Activated naive CD4-positive, alpha-beta T cell treated with Interleukin-2 at 50 U/mL for 16 hours (primary cell): ENCODE data around the gene MN1.

Source experiments
- DNase-seq: peaks from one replicate; pipeline ENCODE4 v3.0.0-alpha.2; 2020

The MN1 gene

GRCh38 chr22:27825174-27825573 is 23.6 kb upstream of the MN1 start:
- DNase-seq = peak; percentile 12

GRCh38 chr22:27823221-27823620 is 21.7 kb upstream of the MN1 start:
- no peak for DNase-seq

GRCh38 chr22:27820896-27821866 is 19.6 kb upstream of the MN1 start:
- DNase-seq = no peak

GRCh38 chr22:27816552-27816951 is 15.0 kb upstream of the MN1 start:
- DNase-seq = no peak

- no peak for DNase-seq
Observed at GRCh38 chr22:27815826-27816530, 14.4 kb upstream of the MN1 start.

DNA sequence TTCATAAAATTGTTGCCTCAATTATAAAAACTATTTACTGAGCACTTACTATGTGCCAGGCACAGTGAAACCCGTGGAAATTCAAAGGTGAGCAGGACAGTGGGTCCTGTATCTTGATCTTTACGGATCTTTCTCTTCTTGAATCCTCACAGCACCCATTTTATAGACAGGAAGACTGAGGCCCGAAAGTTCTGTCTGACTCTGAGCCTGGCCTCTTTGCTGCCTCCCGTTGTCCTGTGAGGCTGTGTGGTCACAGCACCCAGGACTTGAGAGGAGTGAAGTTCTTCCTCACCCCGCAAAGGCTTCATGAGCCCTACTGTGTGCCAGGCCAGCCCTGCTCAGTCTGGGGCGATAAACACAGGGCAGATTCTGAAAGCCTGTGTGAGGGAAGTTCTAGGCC is 13.4 kb upstream of the MN1 start:
- no peak for DNase-seq

DNA sequence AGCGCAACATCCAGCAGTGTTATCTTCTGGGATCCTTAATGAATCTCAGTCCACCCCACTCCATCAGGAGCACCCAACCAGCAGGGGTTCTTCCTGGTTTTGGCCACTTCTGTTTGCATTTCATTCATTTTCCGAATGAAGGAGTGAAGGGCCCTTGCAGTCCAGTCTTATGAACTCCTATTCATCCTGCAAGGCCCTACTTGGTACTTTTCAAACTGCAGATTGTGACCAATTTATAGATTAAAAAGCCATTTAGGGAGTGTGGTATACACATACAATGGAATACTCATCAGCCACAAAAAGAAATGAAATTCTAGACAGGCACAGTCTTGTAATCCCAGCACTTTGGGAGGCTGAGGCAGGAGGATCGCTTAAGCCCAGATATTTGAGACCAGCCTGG is 10.2 kb upstream of the MN1 start:
- no peak for DNase-seq

DNA sequence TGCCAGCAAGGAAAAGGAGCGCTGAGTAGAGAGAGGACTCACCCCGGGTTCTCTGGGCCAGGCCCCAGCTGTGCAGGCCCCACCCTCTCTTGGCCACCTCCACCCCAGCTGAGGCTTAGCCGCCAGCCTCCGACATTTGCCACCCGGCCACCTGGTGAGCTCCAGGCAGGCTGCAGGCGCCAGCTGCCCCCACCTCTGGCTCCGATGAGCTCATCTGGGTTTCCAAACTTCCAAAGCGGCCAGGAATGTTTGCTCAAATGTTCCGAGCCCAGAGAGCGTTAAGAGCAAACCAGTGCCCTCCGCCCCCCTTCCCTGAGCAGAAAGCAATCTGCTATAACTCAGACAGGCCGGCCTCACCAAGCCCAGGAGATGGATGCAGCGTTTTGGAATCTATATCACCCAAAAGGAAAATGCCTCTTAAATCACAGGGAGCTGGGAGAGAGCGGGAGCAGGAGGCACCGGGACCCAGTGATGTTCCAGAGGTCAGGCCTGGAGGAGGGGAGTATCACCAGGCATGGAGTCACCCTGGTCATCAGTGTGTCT is 9.1 kb upstream of the MN1 start:
- no peak for DNase-seq

DNA sequence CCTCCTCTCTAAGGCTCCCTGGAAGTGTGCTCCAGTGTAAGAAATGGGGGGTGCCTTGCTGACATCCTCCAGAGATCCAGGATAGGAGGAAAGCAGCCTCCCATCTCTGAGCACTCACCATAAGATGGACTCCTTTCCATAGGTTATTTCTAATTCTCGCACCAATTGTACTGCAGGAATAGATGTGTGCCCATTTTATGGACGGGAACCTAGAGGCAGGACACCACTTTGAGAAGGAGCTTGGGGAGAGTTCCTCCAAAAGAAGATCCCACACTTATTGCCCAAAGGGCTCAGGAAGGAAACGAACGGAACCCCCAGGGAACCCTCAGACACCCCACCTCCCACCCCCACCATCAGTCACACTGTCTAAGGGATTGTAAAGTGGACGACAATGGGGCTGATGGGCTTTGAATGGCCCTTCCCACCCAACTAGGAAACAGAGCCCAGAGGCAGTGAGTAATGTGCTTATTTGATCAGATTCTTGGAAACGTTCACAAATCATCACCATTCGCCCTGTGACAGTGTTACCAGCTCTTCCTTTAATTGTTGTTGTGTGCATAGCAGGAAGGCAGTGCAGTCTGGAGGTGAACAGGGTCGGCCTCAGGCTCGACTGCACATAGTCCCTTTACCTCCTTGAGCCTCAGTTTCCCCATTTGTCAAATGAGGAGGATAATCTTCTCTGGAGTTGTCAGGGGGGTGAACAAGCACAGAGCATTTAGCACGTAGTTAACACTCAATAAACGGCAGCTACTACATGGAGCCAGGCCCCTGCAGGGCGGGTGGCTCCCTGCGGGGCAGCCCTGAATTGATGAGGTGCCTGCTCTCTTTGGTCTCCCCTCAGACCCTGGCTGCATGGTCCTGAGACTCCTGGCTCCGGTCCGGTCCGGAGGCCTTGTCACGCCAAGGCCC is 8.4 kb upstream of the MN1 start:
- DNase-seq = no peak

DNA sequence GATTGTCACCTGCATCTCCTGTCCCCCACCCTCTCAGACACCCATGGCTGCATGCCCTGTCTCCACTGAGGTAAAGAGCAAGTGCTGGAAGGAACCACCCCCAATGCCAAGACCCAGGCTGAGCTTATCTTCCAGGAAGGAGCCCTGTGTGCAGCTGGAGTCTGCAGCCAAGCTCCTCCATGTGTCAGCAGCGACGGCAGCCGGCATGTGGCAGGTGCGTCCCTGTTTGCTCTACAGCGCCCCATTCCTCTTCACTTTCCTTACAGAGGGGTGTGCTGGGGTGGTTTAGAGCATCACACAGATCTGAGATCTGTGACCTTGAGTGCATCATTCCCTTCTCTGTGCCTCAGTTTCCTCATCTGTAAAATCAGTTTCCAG is 7.7 kb upstream of the MN1 start:
- no peak for DNase-seq

DNA sequence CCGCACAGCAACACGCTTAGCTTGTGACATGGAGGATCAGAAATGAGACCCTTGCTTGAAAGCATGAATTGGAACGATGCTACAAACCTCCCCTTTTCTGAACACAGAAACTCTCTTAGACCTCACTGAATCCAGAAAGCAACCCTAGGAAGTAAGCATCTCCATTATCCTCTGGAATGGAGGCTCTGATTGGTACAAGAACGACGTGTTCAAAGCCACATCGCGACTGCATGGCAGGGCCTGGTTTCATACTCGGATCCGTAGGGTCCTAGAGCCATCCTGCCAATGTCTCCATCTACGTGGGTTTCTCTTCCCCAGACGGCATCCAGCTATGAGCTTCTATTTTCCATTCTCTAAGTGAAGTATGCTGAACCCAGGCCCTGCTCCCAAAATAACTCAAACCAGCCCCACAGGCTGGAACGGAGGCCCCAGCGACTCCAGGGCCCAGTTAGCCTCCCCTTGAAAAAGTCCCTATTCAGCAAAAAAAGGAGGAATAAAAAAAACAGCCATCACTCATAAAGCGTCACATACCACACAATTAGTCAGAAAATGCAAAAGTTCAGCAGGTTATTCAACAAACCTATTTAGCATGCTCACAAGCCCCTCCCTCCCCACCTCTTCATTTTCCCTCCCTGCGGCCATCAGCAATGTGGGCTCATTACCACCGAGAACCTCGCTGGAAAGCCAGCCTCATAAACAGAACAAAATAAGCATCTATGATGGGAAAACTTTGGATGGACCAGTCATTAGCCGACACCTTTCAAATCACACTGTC is 7.1 kb upstream of the MN1 start:
- DNase-seq = no peak

- DNase-seq = no peak
Observed at GRCh38 chr22:27805841-27806240, 4.3 kb upstream of the MN1 start.

- DNase-seq = peak; percentile 51
Observed at GRCh38 chr22:27804470-27805297, 3.1 kb upstream of the MN1 start.

DNA sequence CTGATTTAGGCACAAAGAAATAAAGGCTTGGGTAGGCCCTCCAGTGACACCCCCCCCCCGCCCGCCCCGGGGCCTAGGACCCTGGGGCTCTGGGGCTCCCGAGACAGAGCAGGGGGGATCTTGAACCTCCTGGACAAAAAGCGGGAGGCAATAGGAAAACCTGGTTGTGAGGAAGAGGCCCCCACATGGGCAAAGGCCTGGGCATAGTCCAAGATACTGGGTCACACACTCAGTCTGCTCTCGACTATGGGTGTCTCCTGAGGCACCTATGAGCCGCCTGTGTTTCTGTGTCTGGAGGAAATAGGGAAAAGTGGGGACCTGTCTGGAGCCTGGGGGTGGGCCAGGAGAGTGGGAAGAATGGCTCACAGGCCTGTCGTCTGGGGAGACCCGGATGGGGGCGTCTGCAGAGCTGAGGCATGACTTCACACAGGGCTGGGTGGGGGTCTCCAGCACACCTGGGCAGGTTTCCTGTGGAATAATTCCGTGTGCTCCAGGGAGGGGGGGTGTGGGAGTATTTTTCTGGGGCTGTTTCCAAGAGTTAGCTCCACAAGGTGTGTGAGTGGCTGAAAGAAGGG is 2.4 kb upstream of the MN1 start:
- DNase-seq = no peak

DNA sequence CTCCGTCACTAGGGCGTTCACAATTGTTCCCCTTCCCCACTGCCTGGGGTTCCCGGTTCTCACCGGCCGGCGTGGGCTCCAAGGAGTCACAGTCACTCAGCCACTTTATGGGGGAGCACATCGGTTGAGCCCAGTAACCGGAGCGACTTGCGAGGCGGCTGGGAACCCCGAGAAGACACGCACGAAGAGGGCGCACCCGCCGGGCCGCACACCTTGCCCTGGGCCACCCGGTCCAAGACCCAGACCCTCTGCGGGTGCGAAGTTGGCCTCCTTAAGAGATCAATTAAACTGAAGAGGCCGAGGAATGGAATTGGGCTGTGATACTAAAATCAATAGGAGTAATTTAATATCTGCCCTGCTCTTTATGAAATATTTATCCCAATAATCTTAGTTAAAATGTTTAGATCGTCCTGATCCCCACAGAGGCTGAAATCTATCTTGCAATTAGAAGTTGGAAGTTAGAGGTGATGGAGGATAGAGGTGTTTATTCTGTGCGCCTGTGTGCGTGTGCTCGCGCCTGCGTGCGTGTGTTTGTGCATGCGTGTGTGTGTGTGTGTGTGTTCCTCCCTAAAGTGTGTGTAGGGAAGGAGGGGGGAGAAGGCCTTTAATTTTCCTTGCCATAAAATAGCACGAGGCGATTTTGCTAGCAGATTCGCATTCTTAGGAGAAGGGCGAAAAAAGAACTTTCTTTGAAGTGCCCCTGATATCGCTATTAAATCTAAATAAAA is 954 bp upstream of the MN1 start:
- no peak for DNase-seq

DNA sequence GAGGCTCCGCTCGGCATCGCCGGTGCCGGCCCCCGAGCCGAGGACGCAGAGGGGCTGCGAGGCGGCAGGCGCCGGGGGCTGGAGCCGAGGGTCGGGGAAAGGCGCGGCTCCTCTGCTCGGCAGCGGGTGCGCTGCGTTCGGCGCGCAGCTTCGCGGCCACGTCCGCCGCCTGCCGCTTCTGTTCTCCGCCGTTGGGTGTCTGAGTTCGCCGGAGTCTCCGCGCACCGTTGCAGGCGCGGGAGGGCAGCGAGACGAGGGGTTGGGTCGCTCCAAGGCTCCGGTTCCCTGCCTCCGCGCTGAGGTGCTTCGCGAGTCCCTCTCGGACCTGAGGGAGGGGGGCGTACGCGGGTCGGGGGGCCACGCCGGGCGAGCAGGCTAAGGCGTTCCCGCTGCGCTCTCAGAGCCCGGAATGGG is 347 bp downstream of the MN1 start:
- peak; percentile 35 for DNase-seq

GRCh38 chr22:27800250-27801201 is 1.0 kb downstream of the MN1 start:
- DNase-seq = no peak

DNA sequence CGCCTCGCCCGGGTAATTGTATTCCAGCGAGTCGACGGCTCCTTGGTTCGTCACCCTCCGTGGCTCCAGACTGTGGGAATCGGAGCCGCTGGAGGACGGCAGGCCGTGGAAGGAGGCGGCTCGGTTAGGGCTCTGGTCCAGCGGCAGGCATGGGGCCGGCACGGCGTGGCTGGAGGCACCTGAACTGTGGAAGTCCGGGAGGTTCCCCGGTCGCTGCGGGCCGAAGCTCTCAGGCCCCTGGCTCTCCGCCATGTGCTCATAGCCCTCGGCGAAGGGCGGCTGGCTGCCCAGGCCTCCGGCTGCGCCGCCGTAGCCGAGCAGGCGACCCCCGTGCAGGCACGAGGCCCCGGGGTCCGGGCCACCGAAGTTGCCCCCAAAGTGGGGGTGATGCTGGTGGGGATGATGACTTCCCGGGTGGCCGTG is 1.7 kb downstream of the MN1 start:
- no peak for DNase-seq
